H1 (cell line): ENCODE data around the gene FCRLA. TPM values are rescaled to one million over a fixed set of nuclear protein-coding genes. Genes with fewer than 3 reads are reported as not detected.

ENCODE experiments used
- CTCF ChIA-PET: fragments of 300-600 bp; sonication (Branson Sonifier 250); formaldehyde crosslinking; loops from one replicate; lab custom pipeline; 2021; ENCODE audit not compliant: partially characterized antibody; lab: Charles Lee
- POLR2A ChIA-PET: fragments of 300-600 bp; sonication (Branson Sonifier 250); formaldehyde crosslinking; loops from one replicate; lab custom pipeline; 2021; ENCODE audit warnings: inconsistent platforms; ENCODE audit not compliant: partially characterized antibody; lab: Charles Lee
- DNase-seq, 2 experiments: peaks; one replicate each; pipeline versions ENCODE4 v3.0.0 to v3.0.0-alpha.2; 2010 to 2022; ENCODE audit warnings: low spot score in 2 of 2, low read depth in 1 of 2, mixed read lengths in 1 of 2
- FAIRE-seq: peaks from 2 replicates; lab custom pipeline; 2011; peaks lifted over from hg19 to GRCh38; lab: Jason Lieb, UNC
- H2AFZ ChIP-seq: 2 replicates; pipeline ENCODE4 v1.8.1; 2012; ENCODE audit warnings: low read length, inconsistent platforms
- H2AK5ac ChIP-seq: 2 replicates; pipeline ENCODE4 v1.6.1; 2013; ENCODE audit warnings: low read depth, low read length
- H2BK120ac ChIP-seq: replicated peaks from 2 replicates; pipeline ENCODE3; 2013; ENCODE audit warnings: low read depth, low read length, inconsistent platforms
- H2BK12ac ChIP-seq: 2 replicates; pipeline ENCODE4 v1.6.1; 2013; ENCODE audit warnings: low read depth, low read length
- H2BK15ac ChIP-seq: 2 replicates; pipeline ENCODE4 v1.6.1; 2013; ENCODE audit warnings: low read length
- H2BK20ac ChIP-seq: 2 replicates; pipeline ENCODE4 v1.6.1; 2013; ENCODE audit warnings: low read length
- H2BK5ac ChIP-seq: 2 replicates; pipeline ENCODE4 v1.6.1; 2013; ENCODE audit warnings: low read depth, low read length
- H3K14ac ChIP-seq: 2 replicates; pipeline ENCODE4 v1.6.1; 2013; ENCODE audit warnings: inconsistent platforms; ENCODE audit not compliant: insufficient read length
- H3K18ac ChIP-seq: 2 replicates; pipeline ENCODE4 v1.6.1; 2013; ENCODE audit warnings: low read length; ENCODE audit errors: extremely low read depth
- H3K23ac ChIP-seq: 2 replicates; pipeline ENCODE4 v1.6.1; 2013; ENCODE audit warnings: inconsistent platforms; ENCODE audit not compliant: insufficient read length
- H3K23me2 ChIP-seq: 2 replicates; pipeline ENCODE4 v1.6.1; 2013; ENCODE audit warnings: low read depth, low read length
- H3K27ac ChIP-seq: 2 replicates; pipeline ENCODE4 v1.6.1; 2011; ENCODE audit warnings: low read depth, low read length, inconsistent platforms
- H3K27me3 ChIP-seq, 4 experiments: replicated peaks in 1 of 4; 1 replicate in 1 of 4; 2 replicates in 3 of 4; pipeline versions ENCODE4 v1.6.1 to v1.8.1; 2011 to 2013; ENCODE audit warnings: low read length in 3 of 4, mild to moderate bottlenecking in 3 of 4, inconsistent platforms in 2 of 4, mixed read lengths in 2 of 4, moderate library complexity in 1 of 4; ENCODE audit not compliant: control insufficient read depth in 3 of 4, insufficient read depth in 3 of 4; ENCODE audit errors: extremely low read depth in 1 of 4
- H3K36me3 ChIP-seq, 4 experiments: 2 replicates each; pipeline versions ENCODE4 v1.6.1 to v1.8.1; 2011 to 2013; ENCODE audit warnings: mild to moderate bottlenecking in 4 of 4, low read length in 3 of 4, moderate library complexity in 2 of 4, control low read depth in 1 of 4, inconsistent platforms in 1 of 4; ENCODE audit not compliant: insufficient read depth in 4 of 4, control insufficient read depth in 2 of 4
- H3K4ac ChIP-seq: replicated peaks from 2 replicates; pipeline ENCODE3; 2013; ENCODE audit warnings: low read length, low read depth, mixed read lengths, inconsistent platforms; ENCODE audit not compliant: insufficient read length
- H3K4me1 ChIP-seq, 4 experiments: replicated peaks in 1 of 4; 1 replicate in 1 of 4; 2 replicates in 3 of 4; pipeline versions ENCODE4 v1.6.1 to v1.8.1; 2011 to 2013; ENCODE audit warnings: low read length in 3 of 4, inconsistent platforms in 2 of 4, mixed read lengths in 1 of 4; ENCODE audit not compliant: insufficient read depth in 4 of 4, control insufficient read depth in 3 of 4
- H3K4me2 ChIP-seq, 2 experiments: 2 replicates each; pipeline versions ENCODE4 v1.6.1 to v1.8.1; 2011 to 2013; ENCODE audit warnings: low read depth in 2 of 2, low read length in 2 of 2, control low read depth in 1 of 2, inconsistent platforms in 1 of 2, mild to moderate bottlenecking in 1 of 2; ENCODE audit not compliant: insufficient read depth in 1 of 2
- H3K4me3 ChIP-seq, 4 experiments: fragments of 200-600, 300-600 bp in 1 of 4; sonication (generic), shearing (Covaris generic), sonication (Bioruptor Twin) in 1 of 4; 2 replicates each; pipeline versions ENCODE4 v1.5.1 to v1.8.1; 2011 to 2016; ENCODE audit warnings: low read length in 4 of 4, low read depth in 3 of 4, control low read depth in 2 of 4, inconsistent platforms in 2 of 4, mild to moderate bottlenecking in 2 of 4, mixed read lengths in 1 of 4, moderate library complexity in 1 of 4; ENCODE audit not compliant: insufficient read depth in 2 of 4; ENCODE audit errors: extremely low read depth in 1 of 4
- H3K56ac ChIP-seq: replicated peaks from 2 replicates; pipeline ENCODE3; 2013; ENCODE audit warnings: low read depth, mild to moderate bottlenecking, mixed read lengths, low read length, inconsistent platforms; ENCODE audit not compliant: insufficient read length
- H3K79me1 ChIP-seq: 2 replicates; pipeline ENCODE4 v1.6.1; 2013; ENCODE audit warnings: low read depth, low read length, control low read depth
- H3K79me2 ChIP-seq, 2 experiments: 2 replicates each; pipeline versions ENCODE4 v1.6.1 to v1.8.1; 2012 to 2013; ENCODE audit warnings: low read length in 2 of 2, mild to moderate bottlenecking in 2 of 2, inconsistent platforms in 1 of 2; ENCODE audit not compliant: insufficient read depth in 2 of 2, control insufficient read depth in 1 of 2
- H3K9ac ChIP-seq, 4 experiments: replicated peaks in 1 of 4; 1 replicate in 1 of 4; 2 replicates in 3 of 4; pipeline versions ENCODE4 v1.6.1 to v1.8.1; 2011 to 2013; ENCODE audit warnings: low read depth in 3 of 4, low read length in 3 of 4, control low read depth in 2 of 4, mild to moderate bottlenecking in 2 of 4, moderate library complexity in 2 of 4, inconsistent platforms in 1 of 4; ENCODE audit errors: extremely low read depth in 1 of 4
- H3K9me3 ChIP-seq, 2 experiments: 2 replicates each; pipeline versions ENCODE4 v1.6.1 to v1.8.1; 2012 to 2013; ENCODE audit warnings: mild to moderate bottlenecking in 2 of 2, moderate library complexity in 2 of 2, control low read depth in 1 of 2, inconsistent platforms in 1 of 2, low read depth in 1 of 2, low read length in 1 of 2, mixed read lengths in 1 of 2; ENCODE audit not compliant: insufficient read depth in 2 of 2
- H4K20me1 ChIP-seq, 2 experiments: replicated peaks in 1 of 2; 2 replicates each; pipeline versions ENCODE3 to v1.8.1; 2011 to 2013; ENCODE audit warnings: inconsistent platforms in 2 of 2, low read length in 2 of 2, mild to moderate bottlenecking in 1 of 2; ENCODE audit not compliant: insufficient read depth in 2 of 2, control insufficient read depth in 1 of 2
- H4K5ac ChIP-seq: 2 replicates; pipeline ENCODE4 v1.6.1; 2013; ENCODE audit warnings: low read length, low read depth, mixed read lengths, inconsistent platforms; ENCODE audit not compliant: insufficient read length
- H4K8ac ChIP-seq: 2 replicates; pipeline ENCODE4 v1.8.0; 2013; ENCODE audit warnings: mild to moderate bottlenecking, moderate library complexity, low read length, inconsistent platforms; ENCODE audit not compliant: insufficient read depth; ENCODE audit errors: extremely low read depth
- H4K91ac ChIP-seq: replicated peaks from 2 replicates; pipeline ENCODE3; 2013; ENCODE audit warnings: low read length, mixed read lengths, inconsistent platforms; ENCODE audit not compliant: insufficient read length
- ATF2 ChIP-seq: IDR thresholded peaks from 2 replicates; pipeline ENCODE4 v1.6.1; 2012; ENCODE audit warnings: low read length, inconsistent platforms
- BRCA1 ChIP-seq: IDR thresholded peaks from 2 replicates; pipeline ENCODE4 v1.6.1; 2012; ENCODE audit warnings: low read depth, low read length, improper control_type of control experiment
- HDAC6 ChIP-seq: IDR thresholded peaks from one replicate; pipeline ENCODE4 v1.7.1; 2012; ENCODE audit warnings: low read depth, mild to moderate bottlenecking, inconsistent platforms, low read length, moderate library complexity
- JUN ChIP-seq: IDR thresholded peaks from 2 replicates; pipeline ENCODE4 v1.6.1; 2011; ENCODE audit warnings: low read depth, mild to moderate bottlenecking, improper control_type of control experiment, low read length
- KDM4A ChIP-seq: IDR thresholded peaks from one replicate; pipeline ENCODE4 v1.7.1; 2012; ENCODE audit warnings: low read depth, mild to moderate bottlenecking, moderate library complexity, low read length, inconsistent platforms; ENCODE audit not compliant: severe bottlenecking
- MAX ChIP-seq: IDR thresholded peaks from 2 replicates; pipeline ENCODE4 v1.6.1; 2012; ENCODE audit warnings: inconsistent platforms
- NANOG ChIP-seq: IDR thresholded peaks from 2 replicates; pipeline ENCODE4 v1.6.1; 2011; ENCODE audit warnings: low read length, low read depth, mild to moderate bottlenecking, inconsistent platforms; ENCODE audit not compliant: insufficient read depth, poor library complexity, severe bottlenecking
- RNF2 ChIP-seq: fragments of 200-900, 300-1000 bp; sonication (generic); IDR thresholded peaks from 2 replicates; pipeline ENCODE4 v1.7.1; 2016; ENCODE audit warnings: borderline replicate concordance, low read depth, mild to moderate bottlenecking, antibody characterized with exemption, low read length; ENCODE audit not compliant: poor library complexity, severe bottlenecking; ENCODE audit errors: missing control alignments
- SIX5 ChIP-seq: IDR thresholded peaks from 2 replicates; pipeline ENCODE4 v1.6.1; 2011; ENCODE audit warnings: mild to moderate bottlenecking, low read depth, low read length
- SP1 ChIP-seq: IDR thresholded peaks from 2 replicates; pipeline ENCODE4 v1.6.1; 2011; ENCODE audit warnings: low read depth, low read length
- TCF12 ChIP-seq: IDR thresholded peaks from 2 replicates; pipeline ENCODE4 v1.6.1; 2011; ENCODE audit warnings: low read depth, mild to moderate bottlenecking, low read length
- ZNF274 ChIP-seq: IDR thresholded peaks from 2 replicates; pipeline ENCODE4 v1.7.0; 2012; ENCODE audit warnings: low read length, borderline replicate concordance; ENCODE audit errors: extremely low read depth
- WGBS, 2 experiments: shearing (Covaris generic) in 1 of 2; methylation state at CpG; one replicate each; pipeline versions ENCODE4 v1.1.6 to v1.1.7; 2013 to 2015; ENCODE audit warnings: low lambda C conversion rate in 2 of 2, mixed read lengths in 2 of 2, inconsistent platforms in 1 of 2, low coverage in 1 of 2, missing lambda C conversion rate in 1 of 2; ENCODE audit not compliant: insufficient replicate concordance in 2 of 2, insufficient coverage in 1 of 2, insufficient read length in 1 of 2; ENCODE audit errors: extremely low coverage in 1 of 2, missing lambda C conversion rate in 1 of 2; 5-methylcytosine and 5-hydroxymethylcytosine counted together
- polyA plus RNA-seq, 7 experiments: library from polyadenylated mRNA; depleted of rRNA in 3 of 7; stranded (reverse) in 5 of 7; unstranded in 2 of 7; fragments of >200 nt in 5 of 7; fragments of 200-250 nt in 2 of 7; gene quantifications; 1 replicate in 5 of 7; 2 replicates in 1 of 7; 4 replicates in 1 of 7; pipeline versions ENCODE4 v1.2.1 to v1.2.3, GENCODE V29; 2011 to 2013; ENCODE audit warnings: missing spikeins in 2 of 7, mixed read lengths in 2 of 7
- total RNA-seq: library from RNA; stranded (reverse); fragmentation: NEBNext Ultra II Directional; extraction: Animal tissue kit (Norgen Biotek cat#: 25700); gene quantifications from 2 replicates; pipeline ENCODE4 v1.2.1, GENCODE V29; 2021

FCRLA gene
- total and polyA plus RNA-seq, 2 of the 8 experiments (the other 6 are each of a cell fraction or from before 2014, with no cell fraction given), result not detected

GRCh38 chr1:161688946-161689345, 18.1 kb upstream of the FCRLA start:
- no peak overlapping the region for H3K4me3 ChIP-seq
- H2BK15ac ChIP-seq, result no peak overlapping the region
- no peak overlapping the region for H2BK12ac ChIP-seq
- H2BK5ac ChIP-seq, result no peak overlapping the region
- no peak overlapping the region for H2BK20ac ChIP-seq
- H3K14ac ChIP-seq, result no peak overlapping the region
- H3K23ac ChIP-seq, result no peak overlapping the region
- H3K23me2 ChIP-seq, result no peaks in the 10 kb centered on the region; the same call in 1 of the 2 replicates
- no peaks in the 10 kb centered on the region for H3K36me3 ChIP-seq
- no peak for DNase-seq
- H3K9me3 ChIP-seq, result no peaks in the 10 kb centered on the region
- H3K27ac ChIP-seq, result no peak overlapping the region
- H3K4me1 ChIP-seq, result no peaks in the 10 kb centered on the region
- H4K20me1 ChIP-seq, result no peaks in the 10 kb centered on the region
- H2AFZ ChIP-seq, result no peak overlapping the region
- no peak overlapping the region for H3K9ac ChIP-seq
- H3K79me2 ChIP-seq, result no peaks in the 10 kb centered on the region
- no peak for FAIRE-seq
- H4K8ac ChIP-seq, result no peak overlapping the region
- H2AK5ac ChIP-seq, result no peak overlapping the region
- H3K79me1 ChIP-seq, result no peaks in the 10 kb centered on the region
- no peak overlapping the region for H3K4ac ChIP-seq
- CTCF ChIA-PET, result interaction anchor here (1.1 kb wide), 1 partner anchor 18 kb away, joined by 3 read pairs; the partner anchor contains the start of gene FCRLA
- no peak overlapping the region for H3K56ac ChIP-seq
- no peak overlapping the region for H3K4me2 ChIP-seq
- POLR2A ChIA-PET, result interaction anchor here (0.6 kb wide), 1 partner anchor 26 kb away, joined by 3 read pairs; no protein-coding TSS in a partner anchor
- H4K5ac ChIP-seq, result no peak overlapping the region
- no peak overlapping the region for H2BK120ac ChIP-seq
- H3K27me3 ChIP-seq, result no peaks in the 10 kb centered on the region
- H4K91ac ChIP-seq, result no peak overlapping the region
- WGBS, 2 experiments, result 79% methylated on average over 3 of the region's 3 CpGs; no CpG with 5 or more reads in 1 of the 2 experiments
- no peak overlapping the region for H3K18ac ChIP-seq
- TF ChIP-seq SIX5 (no peak), ZNF274 (no peak), HDAC6 (no peak), MAX (no peak), RNF2 (no peak), TCF12 (no peak), JUN (no peak), KDM4A (no peak), ATF2 (no peak), BRCA1 (no peak), SP1 (no peak), NANOG (no peak)
